Loucy (cell line): Measurements from ENCODE around the gene EGLN1.
"Not testable (repeated sequence)": the region's sequence is repeated elsewhere in the genome, so short reads cannot be mapped to it uniquely, and the experiment has no call there.

Source experiments
- H2AFZ ChIP-seq: fragments of 200-600 bp; sonication (generic); 2 replicates; pipeline ENCODE4 v1.6.0; 2016; ENCODE audit warnings: antibody characterized with exemption, mild to moderate bottlenecking, low read length, moderate library complexity
- H3F3A ChIP-seq: fragments of 200-600 bp; 2 replicates; pipeline ENCODE4 v1.6.0; 2016; ENCODE audit warnings: antibody characterized with exemption, low read depth, mild to moderate bottlenecking
- H3K27me3 ChIP-seq: fragments of 200-600 bp; sonication (generic); 2 replicates; pipeline ENCODE4 v1.6.1; 2014; ENCODE audit warnings: low read length, mild to moderate bottlenecking; ENCODE audit not compliant: insufficient read depth, poor library complexity, severe bottlenecking
- H3K36me3 ChIP-seq: fragments of 200-600 bp; sonication (generic); 2 replicates; pipeline ENCODE4 v1.6.1; 2016; ENCODE audit warnings: low read length; ENCODE audit not compliant: insufficient read depth
- H3K4me1 ChIP-seq: fragments of 200-600 bp; sonication (generic); 2 replicates; pipeline ENCODE4 v1.5.1; 2014; ENCODE audit warnings: low read length, mild to moderate bottlenecking; ENCODE audit not compliant: insufficient read depth, poor library complexity, severe bottlenecking
- H3K4me2 ChIP-seq: fragments of 200-600 bp; sonication (generic); 2 replicates; pipeline ENCODE4 v1.6.0; 2014; ENCODE audit warnings: antibody characterized with exemption, low read length, low read depth, mild to moderate bottlenecking; ENCODE audit not compliant: poor library complexity, severe bottlenecking
- H3K4me3 ChIP-seq: fragments of 200-600 bp; sonication (generic); 2 replicates; pipeline ENCODE4 v1.5.1; 2014; ENCODE audit warnings: low read length, mild to moderate bottlenecking, mixed read lengths; ENCODE audit not compliant: poor library complexity, severe bottlenecking
- H3K79me2 ChIP-seq: fragments of 200-600 bp; sonication (generic); 2 replicates; pipeline ENCODE4 v1.6.1; 2014; ENCODE audit warnings: low read length; ENCODE audit not compliant: insufficient read depth
- H3K9ac ChIP-seq: fragments of 200-600 bp; sonication (generic); 2 replicates; pipeline ENCODE4 v1.6.0; 2014; ENCODE audit warnings: mild to moderate bottlenecking, low read depth, low read length, moderate library complexity; ENCODE audit not compliant: poor library complexity, severe bottlenecking
- H3K9me2 ChIP-seq: fragments of 200-600 bp; sonication (generic); replicated peaks from 2 replicates; pipeline ENCODE4 v1.6.1; 2016; ENCODE audit warnings: low read depth, low read length, mixed read lengths
- H3K9me3 ChIP-seq: fragments of 200-600 bp; sonication (generic); 2 replicates; pipeline ENCODE4 v1.6.1; 2014; ENCODE audit warnings: mild to moderate bottlenecking, antibody characterized with exemption, low read length, low read depth; ENCODE audit not compliant: insufficient read depth
- H4K20me1 ChIP-seq: fragments of 200-600 bp; sonication (generic); 2 replicates; pipeline ENCODE4 v1.6.0; 2014; ENCODE audit warnings: antibody characterized with exemption, low read length, mild to moderate bottlenecking; ENCODE audit not compliant: insufficient read depth, poor library complexity, severe bottlenecking
- CTCF ChIP-seq: fragments of 200-600 bp; sonication (generic); conservative IDR thresholded peaks from 2 replicates; pipeline ENCODE4 v1.5.1; 2014; ENCODE audit warnings: mild to moderate bottlenecking, antibody characterized with exemption, low read length
- EZH2phosphoT487 ChIP-seq: fragments of 200-600 bp; IDR thresholded peaks from 2 replicates; pipeline ENCODE4 v1.6.1; 2018; ENCODE audit warnings: antibody characterized with exemption, mild to moderate bottlenecking, moderate library complexity, borderline replicate concordance

Gene EGLN1

GRCh38 chr1:231354330-231355020, 67.6 kb downstream of the EGLN1 start:
- Histone ChIP-seq H3K9me3 (no peaks in the 10 kb centered on the region), H3K27me3 (no peaks in the 10 kb centered on the region), H3K9me2 (no peaks in the 10 kb centered on the region), H2AFZ (no peak overlapping the region), H3K4me2 (no peak overlapping the region), H4K20me1 (no peaks in the 10 kb centered on the region), H3F3A (no peaks in the 10 kb centered on the region), H3K9ac (no peak overlapping the region), H3K79me2 (no peaks in the 10 kb centered on the region), H3K36me3 (peaks cover 37% of the 10 kb centered on the region), H3K4me3 (no peak overlapping the region), H3K4me1 (no peaks in the 10 kb centered on the region)
- TF ChIP-seq EZH2phosphoT487 = no peak
- no peak for TF ChIP-seq CTCF

GRCh38 chr1:231353086-231353485, 69.0 kb downstream of the EGLN1 start:
- Histone ChIP-seq H3K79me2 (no peaks in the 10 kb centered on the region), H3K4me1 (no peaks in the 10 kb centered on the region), H3K9ac (no peak overlapping the region), H3K9me3 (no peaks in the 10 kb centered on the region), H2AFZ (no peak overlapping the region), H3F3A (no peaks in the 10 kb centered on the region), H3K4me3 (no peak overlapping the region), H3K9me2 (no peaks in the 10 kb centered on the region), H4K20me1 (no peaks in the 10 kb centered on the region), H3K36me3 (peaks cover 51% of the 10 kb centered on the region), H3K4me2 (no peak overlapping the region), H3K27me3 (no peaks in the 10 kb centered on the region)
- TF ChIP-seq EZH2phosphoT487 (no peak), CTCF (no peak)

DNA sequence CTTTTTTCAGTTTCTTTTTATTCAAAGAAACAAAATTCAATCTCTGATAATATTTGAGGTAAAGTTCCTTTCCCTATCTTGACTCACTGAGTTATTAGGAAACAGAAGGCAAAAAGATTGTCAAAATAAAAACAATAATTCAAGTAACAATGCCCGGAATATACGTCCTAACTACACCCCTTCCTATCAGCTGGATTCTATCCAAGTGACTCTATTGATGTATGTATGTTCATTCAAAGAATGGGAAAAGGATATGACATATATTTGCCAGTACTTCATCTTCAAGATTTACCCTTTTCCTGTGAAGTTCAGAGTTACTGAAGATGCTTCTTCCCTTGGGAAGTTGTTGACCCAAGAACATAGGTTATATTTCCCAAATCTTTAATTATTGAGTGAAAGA, 70.3 kb downstream of the EGLN1 start:
- Histone ChIP-seq H3K36me3 (peaks cover 60% of the 10 kb centered on the region), H3K9me2 (no peaks in the 10 kb centered on the region), H3K4me3 (no peak overlapping the region)

DNA sequence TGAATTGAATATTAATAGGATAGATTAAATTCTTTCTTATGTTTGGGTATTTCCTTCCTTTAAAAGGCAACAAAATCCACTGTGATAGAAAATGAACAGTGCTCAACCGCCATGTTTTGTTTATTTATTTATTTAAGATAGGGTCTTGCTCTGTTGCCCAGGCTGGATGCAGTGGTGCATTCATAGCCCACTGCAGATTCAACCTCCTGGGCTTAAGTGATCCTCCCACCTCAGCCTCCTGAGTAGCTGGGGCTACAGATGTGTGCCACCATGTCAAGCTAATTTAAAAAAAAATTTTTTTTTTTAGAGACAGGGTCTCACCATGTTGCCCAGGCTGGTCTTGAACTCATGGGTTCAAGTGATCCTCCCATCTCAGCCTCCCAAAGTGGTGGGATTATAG, 73.2 kb downstream of the EGLN1 start:
- H3K4me1 ChIP-seq, H3K4me3 ChIP-seq, H3K79me2 ChIP-seq, H4K20me1 ChIP-seq, H3K9me3 ChIP-seq, H2AFZ ChIP-seq, H3K9me2 ChIP-seq, H3K4me2 ChIP-seq, H3F3A ChIP-seq, H3K27me3 ChIP-seq, H3K9ac ChIP-seq: not testable (repeated sequence)
- H3K36me3 ChIP-seq = peaks cover 65% of the 10 kb centered on the region

More for the DNA sequence above, 70.3 kb downstream of the EGLN1 start:
- no peaks in the 10 kb centered on the region for H4K20me1 ChIP-seq
- peaks cover 4% of the 10 kb centered on the region; the same call in 1 of the 2 replicates for H3K79me2 ChIP-seq
- no peak for TF ChIP-seq CTCF
- TF ChIP-seq EZH2phosphoT487 = no peak
- H3K9me3 ChIP-seq = no peaks in the 10 kb centered on the region
- no peak overlapping the region for H2AFZ ChIP-seq
- no peaks in the 10 kb centered on the region for H3K27me3 ChIP-seq
- no peaks in the 10 kb centered on the region for H3K4me1 ChIP-seq
- H3K9ac ChIP-seq = no peak overlapping the region
- H3F3A ChIP-seq = no peaks in the 10 kb centered on the region
- H3K4me2 ChIP-seq = no peak overlapping the region
